Measurements from ENCODE around the gene PRDM9. TPM values are rescaled to one million over a fixed set of nuclear protein-coding genes. Genes with fewer than 3 reads are reported as not detected.
"Not testable (repeated sequence)": the region's sequence is repeated elsewhere in the genome, so short reads cannot be mapped to it uniquely, and the experiment has no call there.

PRDM9 gene
- polyA plus RNA-seq (2012; ENCODE audit: insufficient read depth, insufficient read length) = not detected

GRCh38 chr5:23507278-23507685 lies at the start of gene PRDM9:
Gene PRDM9, plus strand, starts transcription at chr5:23507609. Its CDS starts 1,425 bp downstream, at chr5:23509034.
- DNase-seq (ENCODE audit: low read depth, low spot score) = no peak
- H3K4me3 ChIP-seq (ENCODE audit: low read length) = no peak within 1 kb of the TSS

DNA sequence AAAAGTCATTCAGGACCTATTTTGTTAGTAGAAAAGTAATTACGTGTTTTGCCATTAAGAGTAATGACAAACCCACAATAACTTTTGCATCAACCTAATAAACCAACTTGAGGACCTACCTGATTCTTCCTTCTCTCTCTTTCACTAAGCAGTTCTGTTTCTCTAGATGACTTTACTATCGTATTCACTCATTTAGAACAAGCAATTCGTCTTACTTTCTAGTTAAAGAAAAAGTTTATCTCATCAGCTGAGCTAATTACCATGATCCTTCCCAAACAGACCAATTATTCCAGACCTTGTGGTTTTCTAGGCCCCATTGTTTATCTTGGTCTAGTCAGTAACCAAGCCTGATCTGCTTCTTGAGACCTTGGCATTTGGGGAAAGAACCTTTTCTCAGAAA lies 49.6 kb upstream of the PRDM9 start:
- no peak for DNase-seq (ENCODE audit: low read depth, low spot score)
- H3K4me3 ChIP-seq (ENCODE audit: low read length) = no peak overlapping the region

GRCh38 chr5:23459214-23459613 lies 48.2 kb upstream of the PRDM9 start:
- no peak for DNase-seq (ENCODE audit: low read depth, low spot score)
- H3K4me3 ChIP-seq (ENCODE audit: low read length) = no peak overlapping the region

GRCh38 chr5:23461576-23461975 lies 45.8 kb upstream of the PRDM9 start:
- no peak for DNase-seq (ENCODE audit: low read depth, low spot score)
- no peak overlapping the region for H3K4me3 ChIP-seq (ENCODE audit: low read length)

GRCh38 chr5:23466401-23466912 lies 41.0 kb upstream of the PRDM9 start:
- no peak overlapping the region for H3K4me3 ChIP-seq (ENCODE audit: low read length)
- DNase-seq (ENCODE audit: low read depth, low spot score) = no peak

GRCh38 chr5:23468658-23469057 lies 38.8 kb upstream of the PRDM9 start:
- no peak for DNase-seq (ENCODE audit: low read depth, low spot score)
- H3K4me3 ChIP-seq (ENCODE audit: low read length) = no peak overlapping the region

- DNase-seq (ENCODE audit: low read depth, low spot score) = no peak
- H3K4me3 ChIP-seq (ENCODE audit: low read length) = no peak overlapping the region
Observed at GRCh38 chr5:23473915-23474314, 33.5 kb upstream of the PRDM9 start.

GRCh38 chr5:23474315-23474714 lies 33.1 kb upstream of the PRDM9 start:
- H3K4me3 ChIP-seq (ENCODE audit: low read length) = no peak overlapping the region
- DNase-seq (ENCODE audit: low read depth, low spot score) = no peak

- DNase-seq (ENCODE audit: low read depth, low spot score) = no peak
- H3K4me3 ChIP-seq (ENCODE audit: low read length) = no peak overlapping the region
Observed at GRCh38 chr5:23476580-23476979, 30.8 kb upstream of the PRDM9 start.

DNA sequence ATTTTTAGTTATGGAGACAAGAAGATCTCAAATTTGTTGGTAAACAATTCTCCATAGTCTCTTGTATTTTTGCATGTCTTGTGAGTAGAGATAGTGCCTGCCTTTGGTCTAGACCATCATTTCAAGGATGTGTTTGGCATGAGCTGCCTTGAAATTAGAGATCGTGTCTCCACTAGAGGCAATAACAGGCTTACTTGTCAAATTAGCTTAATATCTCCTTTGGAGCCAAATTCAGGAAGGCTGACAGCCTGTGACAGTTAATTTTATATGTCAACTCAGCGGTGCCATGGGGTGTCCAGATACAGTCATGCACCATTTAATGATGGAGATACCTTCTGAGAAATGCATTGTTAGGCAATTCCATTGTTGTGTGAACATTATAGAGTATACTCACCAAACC lies 24.8 kb upstream of the PRDM9 start:
- H3K4me3 ChIP-seq (ENCODE audit: low read length) = no peak overlapping the region
- DNase-seq (ENCODE audit: low read depth, low spot score) = no peak

GRCh38 chr5:23483090-23483489 lies 24.3 kb upstream of the PRDM9 start:
- no peak for DNase-seq (ENCODE audit: low read depth, low spot score)
- no peak overlapping the region for H3K4me3 ChIP-seq (ENCODE audit: low read length)

- no peak for DNase-seq (ENCODE audit: low read depth, low spot score)
- no peak overlapping the region for H3K4me3 ChIP-seq (ENCODE audit: low read length)
Observed at GRCh38 chr5:23484096-23484495, 23.3 kb upstream of the PRDM9 start.

- H3K4me3 ChIP-seq (ENCODE audit: low read length); DNase-seq (ENCODE audit: low read depth, low spot score): not testable (repeated sequence)
Observed at GRCh38 chr5:23486227-23486626, 21.2 kb upstream of the PRDM9 start.

- H3K4me3 ChIP-seq (ENCODE audit: low read length) = no peak overlapping the region
- no peak for DNase-seq (ENCODE audit: low read depth, low spot score)
Observed at GRCh38 chr5:23490993-23491392, 16.4 kb upstream of the PRDM9 start.

- DNase-seq (ENCODE audit: low read depth, low spot score) = no peak
- no peak overlapping the region for H3K4me3 ChIP-seq (ENCODE audit: low read length)
Observed at GRCh38 chr5:23494558-23494957, 12.9 kb upstream of the PRDM9 start.

GRCh38 chr5:23496576-23496975 lies 10.8 kb upstream of the PRDM9 start:
- no peak for DNase-seq (ENCODE audit: low read depth, low spot score)
- H3K4me3 ChIP-seq (ENCODE audit: low read length) = no peak overlapping the region

- DNase-seq (ENCODE audit: low read depth, low spot score) = no peak
- no peak overlapping the region for H3K4me3 ChIP-seq (ENCODE audit: low read length)
Observed at GRCh38 chr5:23506329-23507236, 826 bp upstream of the PRDM9 start.

GRCh38 chr5:23510434-23510833 lies 3.0 kb downstream of the PRDM9 start:
- not testable (repeated sequence) for DNase-seq (ENCODE audit: low read depth, low spot score)

GRCh38 chr5:23522553-23522952 lies 15.1 kb downstream of the PRDM9 start:
- DNase-seq (ENCODE audit: low read depth, low spot score) = no peak
- no peak overlapping the region for H3K4me3 ChIP-seq (ENCODE audit: low read length)

More at GRCh38 chr5:23510434-23510833, 3.0 kb downstream of the PRDM9 start:
- H3K4me3 ChIP-seq (ENCODE audit: low read length) = not testable (repeated sequence)

DNA sequence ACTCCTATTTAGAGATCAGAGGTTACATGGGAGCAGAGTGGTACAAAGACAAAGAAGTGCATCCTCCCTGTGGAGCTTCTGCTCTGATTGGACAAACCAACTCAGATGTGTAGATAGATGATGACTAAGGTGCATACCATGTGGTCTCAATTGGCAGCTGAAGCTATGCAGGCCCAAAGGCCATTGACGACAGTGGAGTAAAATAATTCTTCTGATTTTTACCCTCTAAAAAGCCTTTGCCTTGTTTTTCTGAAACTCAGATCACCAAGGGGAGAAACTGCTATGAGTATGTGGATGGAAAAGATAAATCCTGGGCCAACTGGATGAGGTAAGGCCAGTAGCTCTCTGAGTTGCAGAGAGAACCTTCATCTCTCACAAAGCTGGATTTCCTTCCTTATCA lies 15.6 kb downstream of the PRDM9 start:
- DNase-seq (ENCODE audit: low read depth, low spot score) = no peak

DNA sequence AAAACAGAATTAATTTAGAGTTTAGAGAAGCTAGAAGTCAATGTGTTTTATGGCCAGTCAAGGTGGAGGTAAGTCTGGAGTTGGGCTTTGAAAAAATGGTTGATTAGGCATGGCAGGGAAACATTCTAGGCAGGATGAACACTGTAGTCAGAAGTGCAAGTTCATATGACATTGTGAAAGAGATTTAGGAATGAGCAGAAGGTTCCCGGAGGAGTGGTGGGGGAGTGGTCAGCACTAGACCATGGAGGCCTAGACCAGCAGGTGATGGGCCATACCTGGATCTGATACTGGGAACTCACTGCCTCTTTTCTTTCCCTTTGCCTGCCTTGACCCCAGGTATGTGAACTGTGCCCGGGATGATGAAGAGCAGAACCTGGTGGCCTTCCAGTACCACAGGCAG lies 16.6 kb downstream of the PRDM9 start:
- H3K4me3 ChIP-seq (ENCODE audit: low read length) = no peak overlapping the region
- DNase-seq (ENCODE audit: low read depth, low spot score) = no peak

More for the DNA sequence above, 15.6 kb downstream of the PRDM9 start:
- no peak overlapping the region for H3K4me3 ChIP-seq (ENCODE audit: low read length)
